ENCODE measurements around the gene MGMT. TPM values are rescaled to one million over a fixed set of nuclear protein-coding genes. Genes with fewer than 3 reads are reported as not detected.

Gene MGMT
- total RNA-seq, 1 experiment from 2014 or later: 11.5 TPM

- Histone ChIP-seq H3K9me2 (ENCODE audit: insufficient read depth) (no peaks in the 10 kb centered on the region), H3K9ac (ENCODE audit: low read length) (no peak overlapping the region), H3K4me1 (ENCODE audit: control insufficient read depth in 1 of 2, insufficient read depth in 2 of 2, low read length in 2 of 2) (no peaks in the 10 kb centered on the region), H3K9me3 (ENCODE audit: control insufficient read depth in 1 of 2, insufficient read depth in 1 of 2, low read depth in 1 of 2, low read length in 2 of 2) (no peaks in the 10 kb centered on the region), H2AFZ (ENCODE audit: low read depth, low read length, poor library complexity, severe bottlenecking) (no peak overlapping the region), H3K4me3 (replicated peaks in 1 of 2; ENCODE audit: low read depth in 1 of 2, low read length in 2 of 2) (no peak overlapping the region), H3K27ac (ENCODE audit: low read depth, low read length) (no peak overlapping the region), H3K36me3 (ENCODE audit: control insufficient read depth in 1 of 2, insufficient read depth in 2 of 2, low read length in 2 of 2) (no peaks in the 10 kb centered on the region), H3K27me3 (ENCODE audit: insufficient read depth, low read length) (no peaks in the 10 kb centered on the region), H4K20me1 (ENCODE audit: insufficient read depth) (no peaks in the 10 kb centered on the region), H3K4me2 (ENCODE audit: low read length) (no peak overlapping the region), H3K79me2 (ENCODE audit: insufficient read depth, low read length) (no peaks in the 10 kb centered on the region)
- intact Hi-C loops (cut with micrococcal nuclease): no loop called here
- RAD21 ChIA-PET (ENCODE audit: low non-redundant PET in 1 of 2, low total read pairs in 2 of 2, uncharacterized antibody in 2 of 2, unreplicated experiment in 2 of 2): no interaction called here
- no peak for ATAC-seq
- no peak for DNase-seq (ENCODE audit: low read depth, low spot score)
- BruUV-seq (replicated peaks): no TSS peak
- POLR2A ChIA-PET: no interaction called here
- CTCF ChIA-PET: no interaction called here
- TF ChIP-seq ATF3 (IDR thresholded peaks at IDR 0.05) (no peak), ELF1 (IDR thresholded peaks at IDR 0.05; ENCODE audit: borderline replicate concordance, low read depth) (no peak), ZBTB33 (IDR thresholded peaks at IDR 0.05; ENCODE audit: extremely low read depth, insufficient replicate concordance, low read length) (no peak), EZH2 (IDR thresholded peaks at IDR 0.05) (no peak), SRF (IDR thresholded peaks at IDR 0.05; ENCODE audit: low read depth) (no peak), SP1 (IDR thresholded peaks at IDR 0.05; ENCODE audit: low read depth) (no peak), POLR2AphosphoS5 (IDR thresholded peaks at IDR 0.05; ENCODE audit: low read depth, low read length) (no peak), YY1 (IDR thresholded peaks at IDR 0.05; ENCODE audit: extremely low read depth, insufficient replicate concordance, low read depth, low read length) (no peak)
Measured at GRCh38 chr10:129788215-129788614, 321.2 kb downstream of the MGMT start.
